Stomach smooth muscle (tissue), 2 donors: ENCODE data around the gene AHSP.
"Not testable (repeated sequence)": the region's sequence is repeated elsewhere in the genome, so short reads cannot be mapped to it uniquely, and the experiment has no call there.

Experiments
- H3K27ac ChIP-seq: one replicate; pipeline ENCODE4 v1.7.0; 2013; ENCODE audit warnings: mild to moderate bottlenecking, low read length, inconsistent platforms
- H3K27me3 ChIP-seq, 2 donors: one replicate each; pipeline ENCODE4 v1.7.0; 2013; ENCODE audit warnings: low read length in 2 of 2; ENCODE audit not compliant: insufficient read depth in 2 of 2, control insufficient read depth in 1 of 2
- H3K36me3 ChIP-seq, 2 donors: one replicate each; pipeline ENCODE4 v1.7.0; 2013; ENCODE audit warnings: low read length in 2 of 2; ENCODE audit not compliant: control insufficient read depth in 2 of 2, insufficient read depth in 2 of 2
- H3K4me1 ChIP-seq: one replicate; pipeline ENCODE4 v1.7.0; 2013; ENCODE audit warnings: low read length; ENCODE audit not compliant: control insufficient read depth, insufficient read depth
- H3K4me3 ChIP-seq, 2 donors: one replicate each; pipeline ENCODE4 v1.7.0; 2013; ENCODE audit warnings: low read length in 2 of 2
- H3K9ac ChIP-seq, 2 donors: one replicate each; pipeline ENCODE4 v1.7.0; 2013; ENCODE audit warnings: low read length in 2 of 2, mild to moderate bottlenecking in 1 of 2
- H3K9me3 ChIP-seq, 2 donors: one replicate each; pipeline ENCODE4 v1.7.0; 2013; ENCODE audit warnings: low read length in 2 of 2; ENCODE audit not compliant: control insufficient read depth in 2 of 2
- donor health status: healthy.
- donor health status: Pancreatic carcinoma.

The AHSP gene

DNA sequence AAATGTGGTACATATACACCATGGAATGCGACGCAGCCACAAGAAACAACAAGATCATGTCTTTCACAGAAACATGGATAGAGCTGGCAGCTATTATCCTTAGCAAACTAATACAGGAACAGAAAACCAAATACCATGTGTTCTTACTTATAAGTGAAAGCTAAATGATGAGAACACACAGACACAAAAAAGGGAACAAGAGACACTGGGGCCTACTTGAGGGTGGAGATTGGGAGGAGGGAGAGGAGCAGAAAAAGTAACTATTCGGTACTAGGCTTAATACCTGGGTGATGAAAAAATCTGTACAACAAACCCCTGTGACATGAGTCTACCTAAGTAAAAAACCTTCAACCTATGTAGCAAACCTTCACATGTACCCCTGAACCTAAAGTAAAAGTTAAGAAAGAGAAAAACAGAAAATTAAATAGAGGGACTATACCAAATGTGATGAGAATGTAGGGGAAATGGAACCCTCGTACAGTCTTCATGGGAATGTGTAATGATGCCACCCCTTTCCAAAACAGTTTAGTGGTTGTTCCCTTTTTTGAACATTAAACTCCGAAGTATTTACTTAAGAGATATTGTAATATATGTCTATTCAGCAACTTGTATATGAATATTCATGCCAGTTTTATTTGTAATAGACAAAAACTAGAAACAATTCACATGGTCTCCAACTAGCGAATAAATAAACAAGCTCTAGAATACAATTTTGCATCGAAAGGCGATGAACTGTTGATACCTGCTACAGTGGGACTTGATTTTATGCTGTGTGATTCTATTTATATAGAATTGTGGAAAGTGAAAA, 33.9 kb downstream of the AHSP start:
- H3K36me3 ChIP-seq: no peaks in the 10 kb centered on the region
- no peak overlapping the region for H3K9ac ChIP-seq
- H3K27me3 ChIP-seq: peaks cover 0 to 3% of the 10 kb centered on the region in 2 donors

DNA sequence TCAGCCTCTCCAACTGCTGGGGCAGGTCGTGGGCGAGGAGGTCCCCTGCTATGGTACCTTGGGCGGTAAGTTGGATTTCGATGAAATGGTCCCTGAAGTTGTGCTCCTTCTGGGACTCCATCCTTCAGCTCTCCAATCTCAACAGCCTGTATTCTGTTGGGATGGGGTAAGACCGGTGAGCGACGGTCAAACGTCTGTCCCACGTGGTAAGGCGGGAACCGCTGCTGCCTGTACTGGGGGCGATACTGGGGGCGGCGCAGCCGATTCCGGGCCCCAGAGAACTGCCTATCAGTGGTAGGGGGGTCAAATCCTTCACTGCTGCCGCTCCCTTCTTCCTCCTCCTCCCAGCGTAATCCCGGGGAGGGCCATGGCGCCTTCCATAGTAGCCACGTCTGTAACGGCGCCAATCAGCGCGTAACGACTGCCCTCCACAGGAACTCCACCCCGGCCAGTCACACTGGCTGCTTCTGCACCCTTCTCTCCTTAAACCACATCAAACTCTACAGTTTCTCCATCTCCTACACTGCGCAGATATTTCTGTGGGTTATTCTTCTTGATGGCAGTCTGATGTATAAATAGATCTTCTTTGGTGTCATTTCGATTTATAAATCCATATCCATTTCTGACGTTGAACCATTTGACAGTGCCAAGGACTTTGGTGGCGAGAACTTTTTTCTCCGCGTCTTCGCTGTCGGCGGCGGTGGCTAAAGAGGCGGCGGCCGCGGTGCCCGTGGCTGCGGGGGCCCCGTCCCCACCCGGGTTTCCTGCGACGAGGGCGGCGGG, 41.1 kb downstream of the AHSP start:
- no peak overlapping the region for H3K9ac ChIP-seq
- peaks cover 7% of the 10 kb centered on the region for H3K4me1 ChIP-seq
- H3K27ac ChIP-seq: no peak overlapping the region
- H3K9me3 ChIP-seq: no peaks in the 10 kb centered on the region
- no peaks in the 10 kb centered on the region for H3K36me3 ChIP-seq
- H3K4me3 ChIP-seq: peak overlapping the region; percentile 51 to 63
- peaks cover 15% of the 10 kb centered on the region in 2 donors for H3K27me3 ChIP-seq

More for the DNA sequence above, 33.9 kb downstream of the AHSP start:
- H3K9me3 ChIP-seq: no peaks in the 10 kb centered on the region
- no peaks in the 10 kb centered on the region for H3K4me1 ChIP-seq
- no peak overlapping the region for H3K4me3 ChIP-seq
- no peak overlapping the region for H3K27ac ChIP-seq

DNA sequence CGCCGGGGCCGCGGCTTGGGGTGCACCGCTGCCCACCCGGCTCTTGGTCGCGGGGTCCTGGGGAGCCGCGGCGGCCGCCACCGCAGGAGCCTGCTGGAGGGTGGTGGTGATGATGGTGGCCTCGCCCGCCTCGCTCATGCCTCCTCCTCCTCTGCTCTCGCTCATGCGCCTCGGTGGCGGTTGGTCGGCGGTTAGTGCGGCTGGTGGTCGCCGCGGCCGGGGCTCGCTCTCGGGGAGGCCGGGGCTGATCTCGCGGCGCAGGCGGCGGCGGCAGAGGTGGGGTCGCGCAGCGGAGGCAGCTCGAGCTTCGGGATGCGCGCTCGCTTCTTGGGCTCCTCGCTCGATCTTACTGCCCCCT, 41.6 kb downstream of the AHSP start:
- no peaks in the 10 kb centered on the region for H3K36me3 ChIP-seq
- no peak overlapping the region for H3K27ac ChIP-seq
- H3K4me1 ChIP-seq: peaks cover 7% of the 10 kb centered on the region
- H3K9ac ChIP-seq: no peak overlapping the region
- H3K27me3 ChIP-seq: peaks cover 15% of the 10 kb centered on the region in 2 donors
- no peaks in the 10 kb centered on the region for H3K9me3 ChIP-seq
- peak overlapping the region; percentile 51 to 63 for H3K4me3 ChIP-seq

DNA sequence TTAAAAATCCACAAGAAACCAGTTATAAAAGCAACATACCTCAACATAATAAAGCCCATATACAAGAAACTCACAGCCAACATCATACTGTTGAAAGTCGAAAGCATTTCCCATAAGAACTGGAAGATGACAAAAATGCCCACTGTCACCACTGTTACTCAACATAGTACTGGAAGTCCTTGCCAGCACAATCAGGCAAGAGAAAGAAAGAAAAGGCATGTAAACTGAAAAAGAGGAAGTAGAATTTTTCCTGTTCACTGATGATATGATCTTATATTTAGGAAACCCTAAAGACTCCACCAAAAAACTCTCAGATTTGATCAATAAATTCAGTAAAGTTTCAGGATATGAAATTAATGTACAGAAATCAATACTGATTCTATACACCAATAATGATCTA, 45.1 kb downstream of the AHSP start:
- Histone ChIP-seq H3K9ac (no peak overlapping the region), H3K4me3 (no peak overlapping the region), H3K9me3 (peaks cover 0 to 4% of the 10 kb centered on the region in 2 donors), H3K27me3 (peaks cover 15% of the 10 kb centered on the region in 2 donors), H3K4me1 (peaks cover 7% of the 10 kb centered on the region), H3K27ac (no peak overlapping the region), H3K36me3 (no peaks in the 10 kb centered on the region)

DNA sequence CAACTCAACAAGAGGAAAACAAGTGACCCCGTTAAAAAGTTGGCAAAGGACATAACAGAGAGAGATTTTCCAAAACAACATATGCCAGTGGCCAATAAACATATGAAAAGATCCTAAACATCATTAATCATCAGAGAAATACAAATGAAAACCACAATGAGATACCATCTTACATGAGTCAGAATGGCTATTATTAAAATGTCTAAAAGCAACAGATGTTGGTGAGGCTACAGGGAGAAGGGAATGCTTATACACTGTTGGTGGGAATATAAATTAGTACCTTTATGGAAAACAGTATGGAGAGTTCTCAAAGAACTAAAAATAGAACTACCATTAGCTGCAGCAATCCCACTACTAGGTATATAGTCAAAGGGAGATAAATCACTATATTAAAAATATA, 46.5 kb downstream of the AHSP start:
- not testable (repeated sequence) for H3K4me3 ChIP-seq, H3K36me3 ChIP-seq, H3K4me1 ChIP-seq, H3K27ac ChIP-seq, H3K9me3 ChIP-seq, H3K9ac ChIP-seq, H3K27me3 ChIP-seq

DNA sequence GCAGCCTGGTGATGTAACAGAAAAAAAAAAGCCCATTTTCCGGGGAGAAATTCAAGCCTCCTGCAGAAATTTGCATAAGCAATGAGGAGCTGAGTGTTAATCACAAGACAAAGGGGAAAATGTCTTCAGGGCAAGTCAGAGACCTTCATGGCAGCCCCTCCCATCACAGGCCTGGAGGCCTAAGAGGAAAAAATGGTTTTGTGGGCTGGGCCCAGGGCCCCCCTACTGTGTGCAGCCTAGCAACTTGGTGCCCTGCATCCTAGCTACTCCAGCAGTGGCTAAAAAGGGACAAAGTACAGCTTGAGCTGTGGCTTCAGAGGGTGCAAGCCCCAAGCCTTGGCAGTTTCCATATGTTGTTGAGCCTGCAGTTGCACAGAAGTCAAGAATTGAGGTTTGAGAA, 49.7 kb downstream of the AHSP start:
- Histone ChIP-seq H3K36me3 (no peaks in the 10 kb centered on the region), H3K9ac (no peak overlapping the region), H3K4me1 (no peaks in the 10 kb centered on the region), H3K27ac (no peak overlapping the region), H3K9me3 (peaks cover 3 to 4% of the 10 kb centered on the region in 2 donors), H3K4me3 (no peak overlapping the region), H3K27me3 (no peaks in the 10 kb centered on the region)
